NCI-H446 treated with DMSO at 0.1 percent for 48 hours (cell line): ENCODE measurements around the gene ILDR1.

Source experiments
- DNase-seq: peaks from one replicate; lab custom pipeline; 2025; lab: John Stamatoyannopoulos, UW

Gene ILDR1

GRCh38 chr3:122014741-122015140, 7.3 kb downstream of the ILDR1 start:
- DNase-seq = no peak

- no peak for DNase-seq
Observed at GRCh38 chr3:122013448-122013925, 8.6 kb downstream of the ILDR1 start.

GRCh38 chr3:122012821-122013220, 9.2 kb downstream of the ILDR1 start:
- no peak for DNase-seq

- DNase-seq = no peak
Observed at GRCh38 chr3:122011396-122011795, 10.7 kb downstream of the ILDR1 start.

GRCh38 chr3:122010506-122010905, 11.5 kb downstream of the ILDR1 start:
- no peak for DNase-seq

- DNase-seq = no peak
Observed at GRCh38 chr3:122008166-122008565, 13.9 kb downstream of the ILDR1 start.

- DNase-seq = no peak
Observed at GRCh38 chr3:122006267-122006666, 15.8 kb downstream of the ILDR1 start.

- no peak for DNase-seq
Observed at GRCh38 chr3:122004991-122005565, 17.0 kb downstream of the ILDR1 start.

GRCh38 chr3:122004107-122004506, 17.9 kb downstream of the ILDR1 start:
- DNase-seq = no peak

GRCh38 chr3:122003606-122004005, 18.4 kb downstream of the ILDR1 start:
- DNase-seq = no peak

GRCh38 chr3:122003112-122003511, 18.9 kb downstream of the ILDR1 start:
- DNase-seq = no peak

- no peak for DNase-seq
Observed at GRCh38 chr3:122002611-122003010, 19.4 kb downstream of the ILDR1 start.

GRCh38 chr3:122001892-122002291, 20.2 kb downstream of the ILDR1 start:
- no peak for DNase-seq

GRCh38 chr3:122000936-122001605, 21.0 kb downstream of the ILDR1 start:
- DNase-seq = no peak

GRCh38 chr3:121999931-122000330, 22.1 kb downstream of the ILDR1 start:
- DNase-seq = no peak

- DNase-seq = no peak
Observed at GRCh38 chr3:121998611-121999473, 23.2 kb downstream of the ILDR1 start.

- no peak for DNase-seq
Observed at GRCh38 chr3:121998030-121998580, 23.9 kb downstream of the ILDR1 start.

GRCh38 chr3:121997372-121997771, 24.7 kb downstream of the ILDR1 start:
- no peak for DNase-seq

GRCh38 chr3:121996441-121996840, 25.6 kb downstream of the ILDR1 start:
- DNase-seq = no peak

- DNase-seq = peak; percentile 4
Observed at GRCh38 chr3:121995161-121996137, 26.6 kb downstream of the ILDR1 start.

- DNase-seq = no peak
Observed at GRCh38 chr3:121994551-121994950, 27.5 kb downstream of the ILDR1 start.
